ENCODE results near the gene RNU6-9.

- TF ChIP-seq POLR2A (IDR thresholded peaks at IDR 0.05) = no peak
- TF ChIP-seq CTCF (IDR thresholded peaks at IDR 0.05) = no peak
Measured at GRCh38 chr19:902093-902370, 8.7 kb downstream of the RNU6-9 start.

Data from suprapubic skin (tissue), 3 donors.